ENCODE data around the gene MYO3B.
"Not testable (repeated sequence)": the region's sequence is repeated elsewhere in the genome, so short reads cannot be mapped to it uniquely, and the experiment has no call there.

MYO3B gene

DNA sequence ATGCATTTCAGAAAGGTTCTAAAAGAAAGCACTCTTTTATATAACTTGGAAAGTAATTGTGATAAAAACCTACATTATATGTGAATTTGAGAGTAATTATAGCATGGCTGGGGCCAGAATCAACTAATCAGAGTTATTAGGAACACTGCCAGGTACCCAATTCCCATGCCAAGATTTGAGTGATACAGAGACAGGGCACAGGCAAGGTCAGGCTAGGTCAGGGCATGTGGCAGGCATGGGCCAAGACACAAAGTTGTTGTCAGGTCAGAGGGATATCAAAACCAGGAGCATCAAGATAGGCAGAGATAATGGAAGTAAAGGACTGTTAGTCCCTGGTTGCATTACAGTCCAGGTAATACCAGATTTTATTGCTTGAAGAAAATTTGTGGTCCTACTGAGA is 87.4 kb downstream of the MYO3B start:
- DNase-seq = no peak

DNA sequence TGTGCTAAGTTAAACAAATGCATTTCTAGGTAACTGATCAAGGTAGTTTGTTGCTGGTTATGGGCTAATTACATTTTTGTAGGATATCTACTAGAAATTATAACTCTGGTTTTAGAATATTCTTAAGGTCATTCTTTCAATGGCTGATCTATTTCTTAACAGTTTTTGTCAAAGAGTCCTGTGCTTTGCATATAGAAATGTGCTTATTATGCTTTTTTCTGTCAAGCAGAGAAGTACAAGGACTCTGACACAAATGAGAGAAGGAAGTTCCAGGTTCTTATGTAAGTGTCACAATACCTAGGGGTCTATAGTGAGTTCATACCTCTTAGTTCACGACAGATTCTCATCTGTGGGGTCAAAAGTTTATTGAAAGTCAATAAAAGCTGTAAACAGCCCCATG is 88.4 kb downstream of the MYO3B start:
- no peak for DNase-seq

DNA sequence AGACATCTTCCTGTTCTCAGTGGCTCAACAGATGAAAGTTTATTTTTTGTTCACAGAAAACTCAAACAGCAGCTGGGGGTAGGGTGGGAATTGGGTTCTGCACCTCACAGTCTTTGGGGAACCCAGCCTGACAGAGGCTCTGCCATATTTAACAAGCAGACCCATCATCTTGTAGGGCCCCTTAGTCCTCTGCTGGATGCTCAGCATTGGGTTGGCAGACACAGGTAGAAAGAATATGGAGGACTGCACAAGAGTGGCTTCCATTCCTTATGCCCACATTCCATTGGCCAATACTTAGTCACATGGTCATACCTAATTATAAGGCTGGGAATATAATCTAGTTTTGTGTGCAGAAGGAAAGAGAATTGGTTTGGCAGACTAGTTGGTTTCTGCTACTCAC is 89.1 kb downstream of the MYO3B start:
- no peak for DNase-seq

DNA sequence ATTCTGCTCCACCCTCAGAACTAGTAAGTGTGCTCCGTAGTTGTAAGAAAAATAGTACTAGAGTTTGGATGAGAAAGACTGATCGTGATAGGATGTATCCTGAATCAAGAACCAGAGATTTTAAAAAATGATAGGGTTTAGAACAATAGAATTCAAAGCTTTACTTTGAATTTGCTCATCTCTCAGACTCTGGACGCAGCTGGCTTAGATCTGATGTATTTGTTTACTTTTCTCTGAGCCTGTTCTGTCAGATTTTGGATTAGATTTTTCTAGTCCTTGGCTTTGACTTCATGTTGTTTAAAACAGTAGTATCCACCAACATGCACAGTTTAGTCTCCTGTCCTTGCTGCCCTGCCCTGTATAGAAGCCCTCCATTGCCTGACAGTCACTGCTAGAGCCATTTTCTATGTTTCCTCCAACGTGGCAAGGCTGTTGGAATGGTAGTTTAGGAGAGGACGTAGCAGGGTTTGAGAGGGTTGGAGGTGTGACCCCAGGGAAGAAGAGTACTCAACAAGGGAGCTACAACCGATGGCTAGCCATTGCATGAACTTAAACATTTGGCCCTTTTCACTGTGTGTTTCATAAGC is 92.4 kb downstream of the MYO3B start:
- DNase-seq = no peak

DNA sequence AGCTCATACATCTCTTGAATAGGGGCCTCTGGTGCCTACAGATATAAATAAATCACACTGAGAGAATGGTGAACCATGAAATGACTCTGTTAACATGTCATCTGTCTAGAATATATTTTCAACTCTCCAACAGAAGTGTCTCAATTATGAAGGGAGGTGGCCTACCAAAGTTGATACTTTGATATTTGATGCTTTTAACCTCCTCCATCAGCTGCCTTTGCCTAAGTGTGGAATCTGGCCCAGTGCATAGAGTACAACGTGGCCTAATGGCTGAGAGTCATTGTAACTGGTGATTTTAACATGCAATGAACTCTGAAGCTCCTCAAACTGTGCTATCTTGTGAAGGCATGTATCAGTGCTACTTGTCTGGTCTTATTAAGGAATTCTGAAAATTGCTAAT is 93.4 kb downstream of the MYO3B start:
- DNase-seq = no peak

DNA sequence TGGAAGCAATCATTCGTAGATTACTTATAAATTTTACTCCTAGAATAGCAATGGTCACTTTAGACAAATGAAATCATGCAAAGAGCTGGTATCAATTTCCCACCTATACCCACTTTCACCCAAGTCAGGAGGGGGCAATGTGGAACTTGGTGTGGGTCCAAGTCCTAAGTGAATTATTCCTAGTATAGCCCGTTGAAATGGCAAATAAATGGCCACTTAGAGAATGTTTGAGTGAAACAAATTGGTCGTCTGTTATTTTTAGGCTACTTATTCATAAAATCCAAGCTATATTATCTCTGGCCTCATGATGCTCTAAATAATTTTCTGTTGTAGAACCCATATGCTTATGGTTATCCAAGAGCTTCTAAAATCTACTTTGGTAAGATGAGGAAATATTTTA is 98.1 kb downstream of the MYO3B start:
- DNase-seq = no peak

DNA sequence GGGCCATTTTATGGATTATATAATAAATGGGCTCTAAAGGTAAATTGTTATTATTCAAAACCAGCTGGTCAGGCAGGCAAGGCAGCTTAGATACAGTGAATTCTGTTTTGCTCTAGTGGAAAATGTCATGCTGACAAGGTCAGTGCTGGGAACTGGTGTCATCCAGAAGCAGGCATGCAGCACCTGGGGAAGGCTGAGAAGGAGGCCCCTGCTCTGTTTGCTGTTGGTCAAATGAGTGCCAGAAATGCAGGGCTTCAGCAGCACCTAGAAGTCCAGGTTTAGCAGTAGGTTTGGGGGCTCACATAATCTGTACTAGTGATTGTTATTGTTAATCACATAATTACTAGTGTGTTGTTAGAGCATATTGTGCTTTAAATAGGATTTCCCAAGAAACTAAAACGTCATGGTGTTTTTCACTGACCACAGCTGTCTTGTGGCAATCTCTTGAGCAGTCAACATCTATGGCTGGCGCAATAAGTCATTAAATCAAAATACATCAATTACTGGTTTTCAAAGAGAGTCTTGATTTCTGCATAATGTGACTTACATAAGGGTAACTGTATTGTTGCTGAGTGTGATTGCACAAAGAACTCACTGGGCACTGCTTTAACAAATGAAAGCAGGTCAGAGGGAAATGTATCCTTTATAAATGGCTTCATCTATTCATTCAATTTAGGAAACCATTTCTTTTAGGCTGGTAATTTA is 99.1 kb downstream of the MYO3B start:
- no peak for DNase-seq

DNA sequence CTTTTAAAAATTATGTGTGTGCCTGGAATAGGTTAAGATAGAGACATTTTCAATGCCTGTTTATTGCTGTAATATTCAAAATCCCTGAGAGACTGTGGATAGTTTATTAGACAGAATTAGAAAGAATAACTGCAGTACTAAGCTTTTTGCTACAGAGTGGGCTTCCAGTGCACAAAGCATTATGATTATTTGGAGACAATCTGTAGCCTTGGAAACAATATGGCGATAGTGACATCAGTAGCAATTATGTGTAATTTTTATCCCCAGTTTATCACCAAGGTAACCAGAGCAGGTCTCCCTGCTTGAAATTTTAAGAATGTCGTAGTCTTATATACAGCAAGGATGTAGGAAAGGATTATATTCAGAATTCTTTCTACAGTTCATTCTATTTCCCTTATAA is 100.0 kb downstream of the MYO3B start:
- no peak for DNase-seq

DNA sequence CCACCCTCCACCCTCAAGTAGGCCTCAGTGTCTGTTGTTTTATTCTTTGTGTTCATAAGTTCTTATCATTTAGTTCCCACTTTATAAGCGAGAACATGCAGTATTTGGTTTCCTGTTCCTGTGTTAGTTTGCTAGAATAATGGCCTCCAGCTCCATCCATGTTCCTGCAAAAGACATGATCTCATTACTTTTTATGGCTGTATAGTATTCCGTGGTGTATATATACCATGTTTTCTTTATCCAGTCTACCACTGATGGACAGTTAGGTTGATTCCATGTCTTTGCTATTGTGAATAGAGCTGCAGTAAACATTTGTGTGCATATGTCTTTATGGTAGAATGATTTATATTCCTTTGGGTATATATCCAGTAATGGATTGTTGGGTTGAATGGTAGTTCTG is 101.7 kb downstream of the MYO3B start:
- not testable (repeated sequence) for DNase-seq

DNA sequence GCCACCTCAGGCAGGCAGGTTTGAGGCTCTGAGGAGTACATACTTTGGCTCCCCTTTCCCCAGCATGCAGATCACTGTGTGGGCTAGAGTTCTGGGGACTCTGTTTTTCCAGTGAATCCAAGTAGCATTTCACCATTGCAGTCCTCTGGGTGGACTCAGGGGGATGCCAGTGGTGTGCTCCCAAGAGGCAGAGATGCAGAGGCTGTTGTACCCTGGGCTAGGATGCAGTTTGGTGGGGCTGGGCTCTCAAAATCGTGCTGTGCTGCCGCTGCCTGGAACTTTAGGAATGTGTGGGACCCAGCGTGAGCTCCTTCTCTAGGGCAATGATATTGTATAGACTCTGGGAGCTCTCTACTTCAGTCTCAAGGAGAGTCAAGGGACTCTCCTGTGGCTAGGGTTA is 104.9 kb downstream of the MYO3B start:
- DNase-seq = no peak

DNA sequence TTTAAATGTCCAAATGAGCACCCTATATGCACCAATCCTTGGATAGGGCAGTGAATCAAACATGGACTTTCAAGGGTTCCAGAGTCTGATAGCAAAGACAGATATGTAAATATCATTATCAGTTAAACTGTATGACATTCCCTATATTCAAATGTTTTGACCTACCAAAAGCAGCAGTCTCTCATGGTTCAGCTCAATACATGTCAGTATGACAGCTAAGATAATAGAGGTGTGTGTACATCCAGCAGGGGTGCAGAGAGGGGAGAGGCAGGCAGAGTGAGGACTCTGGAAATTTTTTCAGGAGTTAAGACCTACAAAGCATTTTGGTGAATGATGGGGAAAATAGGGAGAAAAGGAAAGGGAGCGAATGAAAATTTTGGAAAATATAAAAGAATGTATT is 106.3 kb downstream of the MYO3B start:
- DNase-seq = no peak

DNA sequence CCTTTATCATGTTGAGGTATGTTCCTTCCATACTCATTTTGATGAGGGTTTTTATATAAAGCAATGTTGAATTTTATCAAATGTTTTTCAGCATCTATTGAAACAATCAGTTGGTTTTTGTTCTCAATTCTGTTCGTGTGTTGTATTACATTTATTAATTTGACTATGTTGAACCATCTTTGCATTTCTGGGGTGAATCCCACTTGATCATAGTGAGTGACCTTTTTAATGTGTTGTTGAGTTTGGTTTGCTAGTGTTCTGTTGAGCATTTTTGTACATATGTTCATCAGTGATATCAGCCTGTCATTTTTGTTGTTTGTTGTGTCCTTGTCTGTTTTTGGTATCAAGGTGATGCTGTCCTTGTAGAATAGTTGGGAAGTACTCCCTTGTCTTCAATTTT is 110.9 kb downstream of the MYO3B start:
- no peak for DNase-seq

DNA sequence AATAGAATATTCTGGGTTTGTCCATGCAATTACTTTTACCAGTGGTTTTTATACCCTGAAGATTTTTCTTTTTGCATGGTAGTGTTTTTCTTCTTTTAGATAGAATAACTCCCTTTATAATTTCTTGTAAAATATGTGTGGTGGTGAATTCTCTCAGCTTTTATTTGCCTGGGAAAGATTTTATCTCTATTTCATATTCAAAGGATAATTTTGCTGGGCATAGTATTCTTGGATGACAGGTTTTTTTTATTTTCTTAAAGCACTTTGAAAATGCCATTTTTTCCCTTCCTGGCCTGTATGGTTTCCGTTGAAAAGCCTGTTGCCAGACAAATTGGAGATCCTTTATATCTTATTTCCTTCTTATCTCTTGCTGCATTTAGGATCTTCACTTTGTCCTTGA is 113.5 kb downstream of the MYO3B start:
- DNase-seq = no peak

DNA sequence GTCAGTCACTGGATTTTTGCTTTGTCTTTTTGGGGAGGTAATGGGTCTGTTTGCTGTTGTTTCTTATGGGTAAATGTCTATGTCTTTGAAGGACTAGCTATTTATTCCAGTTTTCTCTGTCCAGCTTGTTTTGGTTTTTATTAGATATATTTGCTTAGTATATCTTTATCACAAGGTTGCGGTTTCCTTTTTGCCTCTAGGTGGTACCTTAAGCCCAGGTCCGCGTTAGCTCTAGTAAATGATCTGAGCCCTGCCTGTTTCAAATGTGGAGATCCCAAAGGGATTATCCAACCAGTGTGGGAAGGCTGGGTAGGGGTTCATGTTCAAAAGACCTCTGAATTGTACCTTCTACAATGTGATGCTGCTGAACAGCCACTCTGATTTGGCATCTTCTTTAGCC is 114.5 kb downstream of the MYO3B start:
- no peak for DNase-seq

DNA sequence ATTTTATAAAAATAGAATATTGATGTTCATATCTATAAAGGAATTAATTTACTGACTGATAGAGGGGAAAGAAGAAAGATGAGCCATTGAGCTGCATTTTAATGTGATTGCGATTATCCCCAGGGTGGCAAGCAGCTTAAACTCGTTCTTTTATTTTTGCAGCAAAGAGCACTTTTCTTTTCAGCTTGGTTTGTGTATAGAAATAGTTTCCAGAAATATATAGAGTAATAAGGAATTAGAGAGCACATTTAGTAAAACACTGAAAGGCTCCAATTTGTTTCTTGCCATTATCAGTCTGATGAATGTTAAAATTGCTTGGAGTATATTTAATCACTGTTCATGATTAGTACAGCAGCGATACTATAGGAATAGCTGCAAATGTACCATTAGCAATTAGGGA is 119.5 kb downstream of the MYO3B start:
- DNase-seq = no peak

DNA sequence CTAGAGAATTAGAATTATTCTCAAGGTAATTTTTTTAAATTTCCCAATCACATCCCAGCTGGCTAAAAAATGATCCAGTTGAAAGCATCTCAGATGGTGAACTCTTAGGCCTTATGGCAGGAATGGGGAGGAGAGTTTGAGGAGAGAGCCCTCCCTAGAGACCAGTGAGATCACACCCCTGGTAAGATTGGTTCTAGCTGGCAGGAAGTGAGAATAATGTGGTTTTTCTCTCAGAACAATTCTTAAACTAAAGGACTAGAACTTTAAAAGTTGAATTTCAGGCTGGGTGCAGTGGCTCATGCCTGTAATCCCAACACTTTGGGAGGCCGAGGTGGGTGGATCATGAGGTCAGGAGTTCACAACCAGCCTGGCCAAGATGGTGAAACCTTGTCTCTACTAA is 120.2 kb downstream of the MYO3B start:
- DNase-seq = no peak

DNA sequence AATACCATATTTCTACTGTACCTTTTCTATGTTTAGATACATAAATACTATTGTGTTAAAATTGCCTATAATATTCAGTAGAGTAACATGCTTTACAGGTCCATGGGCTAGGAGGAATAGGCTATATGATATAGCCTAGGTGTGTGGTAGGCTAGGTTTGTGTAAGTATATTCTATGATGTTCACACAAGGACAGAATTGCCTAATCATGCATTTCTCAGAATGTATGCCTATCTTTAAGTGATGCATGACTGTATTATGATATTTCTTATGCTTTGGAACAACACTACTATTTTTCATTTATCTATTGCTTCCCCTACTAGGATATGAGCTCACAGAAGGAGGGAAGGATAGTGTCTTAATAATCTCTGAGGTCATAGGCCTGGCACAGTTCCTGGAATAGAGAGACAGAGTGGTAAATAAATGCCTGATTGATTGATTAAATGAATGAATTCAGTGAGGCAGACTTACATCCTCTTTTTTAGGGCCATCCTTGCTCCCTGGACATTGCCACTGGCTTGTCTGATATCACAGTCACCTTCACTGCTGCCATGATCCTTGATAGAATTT is 121.0 kb downstream of the MYO3B start:
- no peak for DNase-seq

DNA sequence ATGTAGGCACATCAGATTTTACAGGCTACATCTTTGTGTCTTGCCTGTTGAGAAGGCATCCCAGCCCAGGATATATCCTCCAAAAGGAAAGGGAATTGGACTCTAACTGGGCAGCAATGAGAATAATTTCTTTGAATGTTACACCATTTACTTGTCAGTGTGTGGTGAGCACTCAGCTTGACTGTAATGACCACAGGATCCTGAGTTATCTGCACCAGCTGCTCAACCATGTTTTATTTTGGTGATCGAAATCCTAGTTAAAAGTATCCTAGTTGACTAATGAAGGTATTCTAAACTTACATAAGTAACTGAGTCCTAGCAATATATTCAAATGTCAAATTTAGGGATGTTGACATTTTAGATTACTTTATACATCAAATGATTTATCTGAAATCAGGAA is 123.0 kb downstream of the MYO3B start:
- DNase-seq = no peak

DNA sequence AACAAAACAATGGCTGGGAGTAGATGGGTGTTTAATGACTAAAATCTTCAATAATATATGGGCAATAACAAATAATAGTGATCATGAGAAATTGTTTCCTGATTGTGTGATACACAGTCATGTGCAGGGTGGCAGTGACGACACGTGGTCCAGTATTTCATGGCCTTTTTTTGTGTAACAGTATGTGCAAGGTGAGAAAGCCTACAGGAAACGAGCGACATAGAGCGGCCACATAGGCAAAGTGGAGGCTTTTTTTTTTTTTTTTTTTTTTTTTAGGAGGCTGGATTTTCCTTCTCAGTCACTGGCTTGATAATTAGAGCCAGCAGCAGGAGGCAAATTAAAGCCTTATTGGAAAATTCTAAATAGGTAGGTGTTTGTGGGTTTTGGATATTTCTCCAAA is 123.7 kb downstream of the MYO3B start:
- no peak for DNase-seq

DNA sequence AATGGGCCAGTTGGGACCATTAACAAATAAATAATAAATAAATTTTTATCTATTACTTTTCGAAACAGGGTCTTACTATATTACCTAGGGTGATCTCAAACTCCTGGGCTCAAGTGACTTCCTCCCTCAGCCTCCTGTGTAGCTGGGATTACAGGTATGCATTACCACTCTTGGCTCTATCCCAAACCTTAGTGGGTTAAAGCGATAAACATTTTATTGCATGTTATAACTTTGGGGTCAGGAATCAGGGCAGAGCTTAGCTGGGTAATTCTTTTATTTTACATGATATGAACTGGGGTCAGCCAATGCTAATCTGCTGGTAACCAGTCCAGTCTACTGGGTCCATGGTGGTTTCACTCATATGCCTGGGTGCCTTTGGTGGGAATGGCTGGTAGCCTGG is 127.8 kb downstream of the MYO3B start:
- DNase-seq = no peak

DNA sequence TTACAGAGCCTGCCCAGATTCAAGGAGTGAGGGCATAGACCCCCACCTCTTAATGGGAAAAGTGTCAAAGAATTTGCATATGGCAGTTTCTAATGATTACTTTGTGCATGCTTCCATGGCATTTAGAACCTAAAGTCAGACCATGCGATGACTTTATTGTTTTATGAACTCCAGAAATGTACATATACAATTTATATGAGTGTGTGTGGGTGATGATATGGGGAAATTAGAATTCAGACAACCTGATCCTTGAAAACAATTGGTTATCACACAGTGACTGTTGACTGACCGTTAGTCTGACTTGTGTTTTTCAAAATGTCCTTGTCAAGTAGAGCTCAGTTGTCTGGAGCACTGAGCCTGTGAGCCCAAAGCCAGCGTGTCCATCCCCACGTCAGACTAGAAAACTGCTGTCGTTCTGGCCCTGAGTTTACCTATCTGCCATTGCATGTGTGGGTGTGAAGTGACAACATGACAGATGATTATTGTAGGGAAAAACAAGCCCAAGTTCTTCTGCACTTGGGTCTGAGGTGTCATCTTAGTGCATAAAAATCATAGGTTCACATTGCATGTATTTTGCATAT is 128.4 kb downstream of the MYO3B start:
- no peak for DNase-seq

DNA sequence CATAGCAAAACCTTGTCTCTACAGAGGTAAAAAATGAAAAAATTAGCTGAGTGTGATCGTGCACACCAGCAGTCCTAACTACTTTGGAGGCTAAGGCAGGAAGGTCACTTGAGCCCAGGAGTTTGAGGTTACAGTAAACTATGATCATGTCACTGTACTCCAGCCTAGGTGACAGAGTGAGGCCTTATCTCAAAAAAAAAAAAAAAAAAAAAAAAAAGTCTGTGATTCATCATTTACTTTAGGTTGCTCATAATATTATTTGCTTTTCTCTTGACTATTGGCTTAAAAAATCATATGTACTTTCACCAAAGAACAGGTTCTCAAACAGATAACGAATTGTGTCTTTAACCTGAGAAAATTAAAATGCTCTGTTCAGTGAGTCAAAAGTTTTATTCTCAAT is 129.1 kb downstream of the MYO3B start:
- no peak for DNase-seq

DNA sequence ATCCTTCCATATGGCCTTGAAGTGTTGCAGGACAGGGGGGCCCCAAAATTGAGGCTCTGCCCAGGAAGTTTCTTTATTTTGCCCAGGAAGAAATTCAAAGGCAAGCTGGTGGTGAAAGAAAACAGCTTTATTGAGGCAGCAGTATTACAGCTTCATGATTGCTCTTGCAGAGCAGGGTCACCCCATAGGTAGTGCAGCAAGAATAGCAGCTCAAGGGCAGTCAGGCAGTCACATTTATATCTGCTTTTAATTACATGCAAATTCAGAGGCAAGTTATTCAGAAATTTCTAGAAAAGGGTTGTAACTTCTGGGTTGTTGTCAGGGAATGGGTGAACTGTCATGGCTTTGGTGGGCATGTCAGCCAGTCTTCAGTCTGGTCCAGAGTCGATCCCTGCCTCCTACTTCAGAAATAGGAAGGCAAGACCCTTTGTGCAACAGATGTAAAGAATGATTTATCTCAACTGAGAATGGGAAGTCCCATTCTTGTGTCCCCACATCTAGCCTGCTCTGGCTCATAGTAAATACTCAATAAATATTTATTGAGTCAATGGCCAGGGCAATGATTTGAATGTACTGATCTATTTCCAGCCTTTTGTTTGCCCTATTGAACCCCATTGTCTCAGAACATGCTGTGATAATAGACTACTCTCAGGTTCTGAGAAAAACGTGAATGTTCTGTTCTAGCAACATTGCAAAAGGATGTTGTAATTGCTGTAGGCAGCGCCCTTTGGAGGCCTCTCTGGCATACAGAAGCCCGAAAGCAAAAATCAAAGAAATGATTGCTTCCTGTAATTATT is 129.8 kb downstream of the MYO3B start:
- no peak for DNase-seq
